Astrocyte (in vitro differentiated cells and primary cell): Measurements from ENCODE around the gene SNRPA. TPM values are rescaled to one million over a fixed set of nuclear protein-coding genes. Genes with fewer than 3 reads are reported as not detected.

ENCODE experiments used
- DNase-seq: peaks from one replicate; pipeline ENCODE4 v3.0.0-alpha.2; 2010; ENCODE audit warnings: low read depth
- FAIRE-seq: peaks from 2 replicates; lab custom pipeline; 2011; peaks lifted over from hg19 to GRCh38; lab: Jason Lieb, UNC
- H2AFZ ChIP-seq: 2 replicates; pipeline ENCODE4 v1.6.0; 2012; ENCODE audit warnings: low read depth, low read length, inconsistent platforms
- H3K27ac ChIP-seq: 2 replicates; pipeline ENCODE4 v1.5.1; 2011; ENCODE audit warnings: low read depth, low read length, inconsistent platforms
- H3K27me3 ChIP-seq: 2 replicates; pipeline ENCODE4 v1.6.0; 2011; ENCODE audit warnings: low read length, inconsistent platforms; ENCODE audit not compliant: insufficient read depth
- H3K36me3 ChIP-seq: 2 replicates; pipeline ENCODE4 v1.5.1; 2011; ENCODE audit warnings: low read length, inconsistent platforms; ENCODE audit not compliant: insufficient read depth
- H3K4me1 ChIP-seq: 2 replicates; pipeline ENCODE4 v1.5.1; 2011; ENCODE audit warnings: low read length, inconsistent platforms; ENCODE audit not compliant: insufficient read depth
- H3K4me2 ChIP-seq: 2 replicates; pipeline ENCODE4 v1.6.0; 2012; ENCODE audit warnings: low read length, inconsistent platforms
- H3K4me3 ChIP-seq: 2 replicates; pipeline ENCODE4 v1.5.1; 2011; ENCODE audit warnings: low read depth, mild to moderate bottlenecking, low read length, inconsistent platforms; ENCODE audit not compliant: insufficient read depth
- H3K79me2 ChIP-seq: 2 replicates; pipeline ENCODE4 v1.6.0; 2012; ENCODE audit warnings: mild to moderate bottlenecking, low read length, inconsistent platforms; ENCODE audit not compliant: insufficient read depth
- H3K9ac ChIP-seq: 2 replicates; pipeline ENCODE4 v1.6.0; 2012; ENCODE audit warnings: mild to moderate bottlenecking, low read length, inconsistent platforms
- H3K9me3 ChIP-seq: 2 replicates; pipeline ENCODE4 v1.5.1; 2012; ENCODE audit warnings: low read depth, mild to moderate bottlenecking, low read length, inconsistent platforms; ENCODE audit not compliant: insufficient read depth
- H4K20me1 ChIP-seq: 2 replicates; pipeline ENCODE4 v1.6.0; 2012; ENCODE audit warnings: low read length, inconsistent platforms; ENCODE audit not compliant: insufficient read depth
- H3K27ac Mint-ChIP-seq: one replicate; pipeline ENCODE4 v1.8.0; 2021; ENCODE audit warnings: mild to moderate bottlenecking, mixed read lengths; ENCODE audit not compliant: unreplicated experiment
- H3K27me3 Mint-ChIP-seq: one replicate; pipeline ENCODE4 v1.8.0; 2021; ENCODE audit warnings: low read depth, mixed read lengths; ENCODE audit not compliant: unreplicated experiment
- H3K36me3 Mint-ChIP-seq: one replicate; pipeline ENCODE4 v1.8.0; 2021; ENCODE audit warnings: low read depth, mixed read lengths; ENCODE audit not compliant: unreplicated experiment
- H3K4me1 Mint-ChIP-seq: one replicate; pipeline ENCODE4 v1.8.0; 2021; ENCODE audit warnings: low read depth, mixed read lengths; ENCODE audit not compliant: unreplicated experiment
- H3K4me3 Mint-ChIP-seq: one replicate; pipeline ENCODE4 v1.8.0; 2021; ENCODE audit warnings: mild to moderate bottlenecking, moderate library complexity, mixed read lengths; ENCODE audit not compliant: unreplicated experiment
- H3K9me3 Mint-ChIP-seq: one replicate; pipeline ENCODE4 v1.8.0; 2021; ENCODE audit warnings: mild to moderate bottlenecking, mixed read lengths; ENCODE audit not compliant: unreplicated experiment
- CTCF ChIP-seq: IDR thresholded peaks from 2 replicates; pipeline ENCODE4 v1.5.1; 2011; ENCODE audit warnings: low read depth, mild to moderate bottlenecking, inconsistent platforms, low read length, moderate library complexity; ENCODE audit not compliant: insufficient read depth
- EZH2 ChIP-seq: IDR thresholded peaks from 2 replicates; pipeline ENCODE4 v1.6.1; 2012; ENCODE audit warnings: mild to moderate bottlenecking, low read length, inconsistent platforms; ENCODE audit not compliant: insufficient read depth
- total RNA-seq: library from RNA; stranded (reverse); gene quantifications from 2 replicates; pipeline ENCODE4 v1.2.1, GENCODE V29; 2021

The SNRPA gene
- total RNA-seq, 1 donor from 2014 or later, result 67.0 TPM

GRCh38 chr19:40736661-40737060 is 14.3 kb upstream of the SNRPA start:
- no peaks in the 10 kb centered on the region for H3K27me3 Mint-ChIP-seq
- H3K4me2 ChIP-seq, result no peak overlapping the region
- no peaks in the 10 kb centered on the region for H4K20me1 ChIP-seq
- no peak overlapping the region for H3K9ac ChIP-seq
- FAIRE-seq (no peak), DNase-seq (no peak)
- H3K36me3 ChIP-seq, result peaks cover 27% of the 10 kb centered on the region
- H3K4me1 Mint-ChIP-seq, result no peaks in the 10 kb centered on the region
- H3K36me3 Mint-ChIP-seq, result peaks cover 35% of the 10 kb centered on the region
- no peak overlapping the region for H2AFZ ChIP-seq
- H3K9me3 ChIP-seq, result no peaks in the 10 kb centered on the region
- no peaks in the 10 kb centered on the region for H3K27me3 ChIP-seq
- H3K27ac Mint-ChIP-seq, result no peak overlapping the region
- H3K27ac ChIP-seq, result no peak overlapping the region
- H3K4me3 Mint-ChIP-seq, result no peak overlapping the region
- H3K79me2 ChIP-seq, result no peaks in the 10 kb centered on the region
- TF ChIP-seq EZH2, result no peak
- no peak for TF ChIP-seq CTCF
- H3K4me1 ChIP-seq, result no peaks in the 10 kb centered on the region
- no peaks in the 10 kb centered on the region for H3K9me3 Mint-ChIP-seq
- H3K4me3 ChIP-seq, result no peak overlapping the region

GRCh38 chr19:40737102-40737644 is 13.8 kb upstream of the SNRPA start:
- H3K9ac ChIP-seq, result no peak overlapping the region
- H3K36me3 ChIP-seq, result peaks cover 27% of the 10 kb centered on the region
- no peak overlapping the region for H3K4me3 ChIP-seq
- Mint-ChIP-seq H3K36me3 (peaks cover 40% of the 10 kb centered on the region), H3K4me3 (no peak overlapping the region), H3K9me3 (no peaks in the 10 kb centered on the region), H3K4me1 (no peaks in the 10 kb centered on the region), H3K27me3 (no peaks in the 10 kb centered on the region), H3K27ac (no peak overlapping the region)
- H3K4me2 ChIP-seq, result no peak overlapping the region
- FAIRE-seq (no peak), DNase-seq (no peak)
- H3K4me1 ChIP-seq, result no peaks in the 10 kb centered on the region
- H3K27ac ChIP-seq, result no peak overlapping the region
- no peaks in the 10 kb centered on the region for H4K20me1 ChIP-seq
- no peak overlapping the region for H2AFZ ChIP-seq
- no peaks in the 10 kb centered on the region for H3K9me3 ChIP-seq
- TF ChIP-seq EZH2, result no peak
- no peak for TF ChIP-seq CTCF
- no peaks in the 10 kb centered on the region for H3K27me3 ChIP-seq
- no peaks in the 10 kb centered on the region for H3K79me2 ChIP-seq

GRCh38 chr19:40739030-40739839 is 11.8 kb upstream of the SNRPA start:
- Histone ChIP-seq H3K9ac (no peak overlapping the region), H3K27me3 (no peaks in the 10 kb centered on the region), H2AFZ (no peak overlapping the region), H3K36me3 (peaks cover 13% of the 10 kb centered on the region), H3K79me2 (no peaks in the 10 kb centered on the region), H3K27ac (no peak overlapping the region), H4K20me1 (no peaks in the 10 kb centered on the region), H3K4me2 (no peak overlapping the region), H3K9me3 (no peaks in the 10 kb centered on the region), H3K4me3 (no peak overlapping the region), H3K4me1 (no peaks in the 10 kb centered on the region)
- H3K27me3 Mint-ChIP-seq, result no peaks in the 10 kb centered on the region
- TF ChIP-seq CTCF, result no peak
- TF ChIP-seq EZH2, result no peak
- peaks cover 32% of the 10 kb centered on the region for H3K36me3 Mint-ChIP-seq
- no peaks in the 10 kb centered on the region for H3K9me3 Mint-ChIP-seq
- H3K4me3 Mint-ChIP-seq, result no peak overlapping the region
- FAIRE-seq (no peak), DNase-seq (no peak)
- no peak overlapping the region for H3K27ac Mint-ChIP-seq
- no peaks in the 10 kb centered on the region for H3K4me1 Mint-ChIP-seq
